Spleen (tissue), 11 donors: ENCODE data around the gene MAP4K1. TPM values are rescaled to one million over a fixed set of nuclear protein-coding genes. Genes with fewer than 3 reads are reported as not detected.
A peak's percentile ranks its signal among the peaks of the same experiment; 100 is the strongest.

Experiments
- DNase-seq: peaks from one replicate; pipeline ENCODE4 v3.0.0-alpha.2; 2020
- H3K27ac ChIP-seq, 8 donors: fragments of 200-600 bp; sonication (generic) in 7 of 8; 1 replicate in 4 of 8; 2 replicates in 4 of 8; pipeline versions ENCODE4 v1.5.0 to v1.8.0; 2016 to 2021; ENCODE audit warnings: inconsistent platforms in 4 of 8, mild to moderate bottlenecking in 4 of 8, moderate library complexity in 1 of 8
- H3K27me3 ChIP-seq, 7 donors: fragments of 200-600 bp; sonication (generic) in 6 of 7; replicated peaks in 1 of 7; 1 replicate in 4 of 7; 2 replicates in 3 of 7; pipeline versions ENCODE4 v1.5.0 to v1.8.0; 2016 to 2021; ENCODE audit warnings: inconsistent platforms in 3 of 7, mild to moderate bottlenecking in 1 of 7
- H3K36me3 ChIP-seq, 6 donors: fragments of 200-600 bp; sonication (generic) in 5 of 6; 1 replicate in 4 of 6; 2 replicates in 2 of 6; pipeline versions ENCODE4 v1.5.0 to v1.8.0; 2016 to 2021; ENCODE audit warnings: inconsistent platforms in 2 of 6
- H3K4me1 ChIP-seq, 6 donors: fragments of 200-600 bp; sonication (generic) in 5 of 6; 1 replicate in 3 of 6; 2 replicates in 3 of 6; pipeline versions ENCODE4 v1.5.0 to v1.8.0; 2016 to 2021; ENCODE audit warnings: inconsistent platforms in 3 of 6
- H3K4me3 ChIP-seq, 8 donors: fragments of 200-600 bp; sonication (generic) in 7 of 8; 1 replicate in 4 of 8; 2 replicates in 4 of 8; pipeline versions ENCODE4 v1.5.0 to v1.8.0; 2016 to 2021; ENCODE audit warnings: inconsistent platforms in 4 of 8, mild to moderate bottlenecking in 4 of 8, moderate library complexity in 2 of 8
- H3K9me3 ChIP-seq, 8 donors: fragments of 200-600 bp; sonication (generic) in 7 of 8; 1 replicate in 4 of 8; 2 replicates in 4 of 8; pipeline versions ENCODE4 v1.5.0 to v1.8.0; 2016 to 2021; ENCODE audit warnings: inconsistent platforms in 4 of 8
- CTCF ChIP-seq, 11 experiments: fragments of 200-600 bp in 7 of 11; fragments of 450-650 bp in 4 of 11; sonication (generic) in 4 of 11; IDR thresholded peaks in 8 of 11; conservative IDR thresholded peaks in 3 of 11; 1 replicate in 7 of 11; 2 replicates in 4 of 11; pipeline versions ENCODE4 v1.4.0 to v1.8.0; 2016 to 2021; ENCODE audit warnings: antibody characterized with exemption in 11 of 11, inconsistent platforms in 4 of 11, mild to moderate bottlenecking in 1 of 11
- POLR2A ChIP-seq, 3 donors: fragments of 450-650 bp; IDR thresholded peaks; one replicate each; pipeline ENCODE4 v1.5.1; 2017; ENCODE audit warnings: antibody characterized with exemption in 3 of 3, mild to moderate bottlenecking in 1 of 3
- POLR2AphosphoS5 ChIP-seq, 3 donors: sonication (generic); formaldehyde crosslinking; IDR thresholded peaks; one replicate each; pipeline ENCODE4 v1.5.1; 2017; ENCODE audit warnings: antibody characterized with exemption in 3 of 3
- WGBS, 5 donors: extraction: QIAGEN DNeasy Blood & Tissue Kit in 3 of 5; methylation state at CpG; one replicate each; pipeline versions ENCODE4 v1.1.5 to v1.1.7; 2013 to 2018; 5-methylcytosine and 5-hydroxymethylcytosine counted together
- intact Hi-C: fragments of 100-400 bp; cut with DNase I; formaldehyde crosslinking; loops from one replicate; pipeline ENCODE4 v1.15.0; 2023; ENCODE audit warnings: low total_unique reads
- polyA plus RNA-seq, 3 donors: library from polyadenylated mRNA; stranded (reverse); fragments of 200-250 nt; gene quantifications; one replicate each; pipeline ENCODE4 v1.2.1, GENCODE V29; 2013
- total RNA-seq, 7 donors: library from RNA; depleted of rRNA in 3 of 7; stranded (reverse); fragments of >200 nt in 3 of 7; fragmentation: NEBNext Ultra II Directional in 4 of 7; extraction: Animal tissue kit (Norgen Biotek cat#: 25700) in 4 of 7; gene quantifications; one replicate each; pipeline versions ENCODE4 v1.1.0 to v1.2.1, GENCODE V29; 2016 to 2021
- donor health status: healthy with polysubstance abuse.
- donor health status: DM: no; HTN: no; CAD: no; lungs with moderate emphysema.
- donor health status: DM: no; HTN: no; CAD: no.
- donor health status: Bipolar disorder and iron deficiency.
- donor health status: healthy.
- donor health status: DM: no; HTN: no; CAD: no.
- donor health status: DM: yes; HTN: yes; CAD: no.

The MAP4K1 gene
- total and polyA plus RNA-seq, 10 donors, result 58.2 to 163 (median 123) TPM

- 86 to 95% (median 90%) methylated on average over 3 of the region's 3 CpGs for WGBS, 5 donors
- Histone ChIP-seq H3K9me3 (no peaks in the 10 kb centered on the region), H3K27me3 (no peaks in the 10 kb centered on the region), H3K36me3 (peaks cover 4 to 98% (median 93%) of the 10 kb centered on the region in 6 donors), H3K4me3 (no peak overlapping the region), H3K4me1 (peaks cover 6 to 20% (median 13%) of the 10 kb centered on the region in 6 donors), H3K27ac (no peak overlapping the region)
- intact Hi-C loops, result no loop called here
- no peak for DNase-seq
- no peak for TF ChIP-seq CTCF (IDR thresholded peaks at IDR 0.05 in 8 of 11, conservative IDR thresholded peaks at IDR 0.05 in 3 of 11)
- no peak for TF ChIP-seq POLR2A (IDR thresholded peaks at IDR 0.05)
- TF ChIP-seq POLR2AphosphoS5 (IDR thresholded peaks at IDR 0.05), result no peak
These were observed 7.1 kb upstream of the MAP4K1 start for GRCh38 chr19:38624822-38625221.

- WGBS, 5 donors, result 13 to 18% (median 17%) methylated on average over 21 of the region's 21 CpGs
- peak overlapping the region; percentile 82 to 95 (median 89) for H3K4me3 ChIP-seq
- peak overlapping the region; percentile 77 to 94 (median 90) for H3K27ac ChIP-seq
- intact Hi-C loops, result no loop called here
- DNase-seq, result no peak
- H3K9me3 ChIP-seq, result no peaks in the 10 kb centered on the region
- H3K27me3 ChIP-seq, result no peaks in the 10 kb centered on the region
- peaks cover 4 to 56% (median 42%) of the 10 kb centered on the region in 6 donors for H3K36me3 ChIP-seq
- H3K4me1 ChIP-seq, result peaks cover 11 to 67% (median 50%) of the 10 kb centered on the region in 6 donors
- TF ChIP-seq POLR2AphosphoS5 (IDR thresholded peaks at IDR 0.05) (no peak), CTCF (IDR thresholded peaks at IDR 0.05 in 8 of 11, conservative IDR thresholded peaks at IDR 0.05 in 3 of 11) (no peak), POLR2A (IDR thresholded peaks at IDR 0.05) (no peak)
These were observed 1.8 kb upstream of the MAP4K1 start for GRCh38 chr19:38619361-38620174.

- peaks cover 11 to 75% (median 53%) of the 10 kb centered on the region in 6 donors for H3K4me1 ChIP-seq
- H3K36me3 ChIP-seq, result peaks cover 4 to 56% (median 34%) of the 10 kb centered on the region in 6 donors
- H3K27me3 ChIP-seq, result no peaks in the 10 kb centered on the region
- H3K9me3 ChIP-seq, result no peaks in the 10 kb centered on the region
- peak in 3 of 11 experiments; percentile 14 to 29 (median 22) for TF ChIP-seq CTCF (IDR thresholded peaks at IDR 0.05 in 8 of 11, conservative IDR thresholded peaks at IDR 0.05 in 3 of 11)
- TF ChIP-seq POLR2A (IDR thresholded peaks at IDR 0.05), result peak in 1 of 3 donors; percentile 30
- peak; percentile 96 to 98 (median 97) for TF ChIP-seq POLR2AphosphoS5 (IDR thresholded peaks at IDR 0.05)
- peak within 1 kb of the TSS; percentile 82 to 95 (median 89) for H3K4me3 ChIP-seq
- peak within 1 kb of the TSS; percentile 77 to 94 (median 90) for H3K27ac ChIP-seq
- WGBS, 5 donors, result 1 to 2% (median 1%) methylated on average over 19 to 64 of the region's 64 CpGs
- intact Hi-C loops, result no loop called here
- DNase-seq, result peak; percentile 100
These were observed 1.0 kb upstream of the MAP4K1 start, which contains the start of gene EIF3K for GRCh38 chr19:38618590-38619360. Gene EIF3K, plus strand, starts transcription at chr19:38619188. Its CDS starts 81 bp downstream, at chr19:38619269.
